Tibial nerve (tissue), 4 donors: ENCODE results near the gene SH3BP2.

ENCODE experiments used
- CTCF ChIP-seq, 5 experiments: fragments of 200-600 bp in 3 of 5; fragments of 450-650 bp in 2 of 5; sonication (generic) in 3 of 5; IDR thresholded peaks; one replicate each; pipeline ENCODE4 v1.5.1; 2016 to 2019; ENCODE audit warnings: antibody characterized with exemption in 5 of 5, mild to moderate bottlenecking in 3 of 5, moderate library complexity in 2 of 5
- EP300 ChIP-seq, 2 donors: sonication (generic); formaldehyde crosslinking; IDR thresholded peaks; one replicate each; pipeline ENCODE4 v1.6.1; 2017; ENCODE audit warnings: antibody characterized with exemption in 2 of 2, mild to moderate bottlenecking in 1 of 2
- POLR2A ChIP-seq, 2 donors: fragments of 450-650 bp; IDR thresholded peaks; one replicate each; pipeline ENCODE4 v1.6.1; 2017; ENCODE audit warnings: antibody characterized with exemption in 2 of 2, mild to moderate bottlenecking in 2 of 2, moderate library complexity in 2 of 2

- no peak for TF ChIP-seq CTCF (IDR thresholded peaks at IDR 0.05)
- TF ChIP-seq POLR2A (IDR thresholded peaks at IDR 0.05): no peak
- no peak for TF ChIP-seq EP300 (IDR thresholded peaks at IDR 0.05)
Observed at GRCh38 chr4:2765832-2766526, 26.9 kb upstream of the SH3BP2 start.
